Measurements from ENCODE around the gene KLF6.

Gene KLF6

DNA sequence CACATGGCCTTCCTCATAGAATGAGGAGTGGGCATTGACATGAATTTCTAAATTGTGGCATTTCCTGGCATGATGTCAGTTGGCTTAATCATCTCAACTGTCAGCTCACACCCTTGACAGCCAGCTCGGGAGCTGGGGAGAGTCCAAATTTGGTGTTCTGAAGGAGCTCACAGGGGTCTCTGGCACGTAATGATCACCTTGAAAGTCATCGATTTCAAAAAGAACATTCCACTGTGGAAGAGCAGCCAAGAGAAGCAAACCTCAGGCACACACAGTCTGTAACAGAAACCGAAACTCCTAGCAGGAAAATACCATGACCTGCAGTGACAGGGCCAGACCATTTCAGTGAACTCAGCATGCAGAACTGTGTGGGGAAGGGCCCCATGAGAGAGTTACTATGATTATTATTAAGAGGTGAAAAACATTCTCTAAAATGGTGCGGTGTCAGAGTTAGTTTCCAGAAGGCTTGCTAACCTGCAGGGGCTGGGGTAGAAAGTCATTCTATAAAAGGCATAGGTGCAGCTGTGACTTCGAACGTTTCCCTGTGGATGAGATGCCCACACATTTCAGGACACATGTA lies 26.4 kb upstream of the KLF6 start:
- TF ChIP-seq, protein P1, sequence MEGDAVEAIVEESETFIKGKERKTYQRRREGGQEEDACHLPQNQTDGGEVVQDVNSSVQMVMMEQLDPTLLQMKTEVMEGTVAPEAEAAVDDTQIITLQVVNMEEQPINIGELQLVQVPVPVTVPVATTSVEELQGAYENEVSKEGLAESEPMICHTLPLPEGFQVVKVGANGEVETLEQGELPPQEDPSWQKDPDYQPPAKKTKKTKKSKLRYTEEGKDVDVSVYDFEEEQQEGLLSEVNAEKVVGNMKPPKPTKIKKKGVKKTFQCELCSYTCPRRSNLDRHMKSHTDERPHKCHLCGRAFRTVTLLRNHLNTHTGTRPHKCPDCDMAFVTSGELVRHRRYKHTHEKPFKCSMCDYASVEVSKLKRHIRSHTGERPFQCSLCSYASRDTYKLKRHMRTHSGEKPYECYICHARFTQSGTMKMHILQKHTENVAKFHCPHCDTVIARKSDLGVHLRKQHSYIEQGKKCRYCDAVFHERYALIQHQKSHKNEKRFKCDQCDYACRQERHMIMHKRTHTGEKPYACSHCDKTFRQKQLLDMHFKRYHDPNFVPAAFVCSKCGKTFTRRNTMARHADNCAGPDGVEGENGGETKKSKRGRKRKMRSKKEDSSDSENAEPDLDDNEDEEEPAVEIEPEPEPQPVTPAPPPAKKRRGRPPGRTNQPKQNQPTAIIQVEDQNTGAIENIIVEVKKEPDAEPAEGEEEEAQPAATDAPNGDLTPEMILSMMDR (IDR thresholded peaks at IDR 0.05; ENCODE audit: insufficient read depth, missing control alignments), result no peak
- no peak for DNase-seq (ENCODE audit: insufficient read length, low spot score)
- no peak for FAIRE-seq

DNA sequence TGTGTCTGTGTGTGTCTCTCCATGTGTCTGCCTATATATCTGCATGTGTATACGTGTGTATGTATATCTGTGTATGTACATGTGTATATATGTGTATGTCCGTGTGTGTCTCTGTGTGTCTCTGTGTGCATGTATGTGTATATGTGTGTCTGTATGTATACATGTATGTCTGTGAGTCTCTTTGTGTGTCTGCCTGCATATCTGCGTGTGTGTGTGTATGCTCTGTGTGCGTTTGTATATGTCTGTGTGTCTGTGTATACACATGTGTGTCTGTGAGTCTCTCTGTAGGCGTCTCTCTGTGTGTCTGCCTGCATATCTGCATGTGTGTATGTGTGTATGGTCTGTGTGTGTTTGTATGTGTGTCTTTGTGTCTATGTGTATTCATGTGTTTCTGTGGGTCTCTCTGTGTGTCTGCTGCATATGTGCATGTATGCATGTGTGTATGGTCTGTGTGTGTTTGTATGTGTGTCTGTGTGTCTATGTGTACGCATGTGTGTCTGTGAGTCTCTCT lies 23.7 kb upstream of the KLF6 start:
- DNase-seq (ENCODE audit: insufficient read length, low spot score) (no peak), FAIRE-seq (no peak)
- TF ChIP-seq, protein P1 (IDR thresholded peaks at IDR 0.05; ENCODE audit: insufficient read depth, missing control alignments), result no peak

DNA sequence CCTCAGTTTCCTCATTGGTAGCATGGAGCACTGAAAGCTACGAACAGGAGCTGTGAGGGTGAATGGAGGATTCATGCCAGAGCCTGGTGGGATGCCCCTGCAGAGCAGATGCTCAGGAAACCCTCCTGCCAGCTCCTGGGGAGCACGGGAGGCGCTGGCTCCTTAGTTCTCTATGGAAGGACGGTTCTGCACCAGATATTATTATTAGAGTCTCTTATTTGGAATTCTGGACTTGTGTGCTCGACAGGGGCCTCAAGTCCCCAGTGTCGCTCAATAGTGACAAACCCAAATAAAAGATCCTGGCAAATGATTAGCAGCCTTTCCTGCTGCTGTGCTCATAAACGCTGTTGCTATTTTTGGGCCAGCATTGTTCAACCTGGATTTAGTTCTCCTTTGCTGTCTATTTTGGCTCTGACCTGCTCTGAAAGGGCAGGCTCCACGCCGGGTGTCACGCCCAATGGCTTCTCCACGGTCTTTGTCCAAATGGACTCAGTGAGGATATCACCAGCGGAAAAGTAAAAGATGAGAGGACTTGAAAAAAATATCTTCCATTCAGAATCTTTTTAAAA lies 23.0 kb upstream of the KLF6 start:
- TF ChIP-seq, protein P1 (IDR thresholded peaks at IDR 0.05; ENCODE audit: insufficient read depth, missing control alignments), result no peak
- no peak for FAIRE-seq

DNA sequence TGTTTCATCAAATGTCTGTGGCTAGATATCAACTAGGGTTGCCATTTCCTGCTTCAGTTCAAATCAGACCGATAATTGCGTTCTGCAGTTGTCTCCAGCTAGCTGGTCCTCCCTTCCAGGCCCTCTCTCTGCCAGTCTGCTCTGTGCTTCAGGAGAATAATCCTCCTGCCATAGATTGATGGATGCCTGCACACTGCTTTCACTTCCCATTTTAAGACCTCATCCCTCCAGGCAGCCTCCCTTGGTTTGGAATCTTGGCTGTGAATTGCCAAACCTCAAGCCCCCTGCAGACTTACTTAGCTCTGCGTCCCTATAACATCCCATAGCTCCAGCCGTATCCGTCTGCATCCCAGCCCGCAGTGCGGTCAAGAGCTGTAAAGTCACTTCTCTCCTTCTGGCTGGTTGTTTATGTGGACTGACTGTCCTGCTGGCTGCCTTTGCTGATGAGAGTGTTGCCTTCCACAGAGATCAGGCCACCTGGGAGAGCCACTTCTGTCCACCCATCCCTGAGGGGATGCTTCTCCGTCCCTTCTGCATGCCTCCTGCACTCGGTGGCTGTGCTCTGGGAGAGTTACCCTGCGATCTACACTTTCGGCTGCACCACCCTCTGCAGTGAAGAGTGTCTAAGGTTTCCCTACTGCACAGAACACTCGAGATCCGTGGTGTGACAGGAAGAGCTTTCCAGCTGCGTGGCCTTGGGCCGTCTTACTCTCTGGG lies 22.4 kb upstream of the KLF6 start:
- DNase-seq (ENCODE audit: insufficient read length, low spot score), result no peak
- TF ChIP-seq, protein P1 (IDR thresholded peaks at IDR 0.05; ENCODE audit: insufficient read depth, missing control alignments), result no peak
- FAIRE-seq, result no peak

More for the DNA sequence above, 23.0 kb upstream of the KLF6 start:
- no peak for DNase-seq (ENCODE audit: insufficient read length, low spot score)

DNA sequence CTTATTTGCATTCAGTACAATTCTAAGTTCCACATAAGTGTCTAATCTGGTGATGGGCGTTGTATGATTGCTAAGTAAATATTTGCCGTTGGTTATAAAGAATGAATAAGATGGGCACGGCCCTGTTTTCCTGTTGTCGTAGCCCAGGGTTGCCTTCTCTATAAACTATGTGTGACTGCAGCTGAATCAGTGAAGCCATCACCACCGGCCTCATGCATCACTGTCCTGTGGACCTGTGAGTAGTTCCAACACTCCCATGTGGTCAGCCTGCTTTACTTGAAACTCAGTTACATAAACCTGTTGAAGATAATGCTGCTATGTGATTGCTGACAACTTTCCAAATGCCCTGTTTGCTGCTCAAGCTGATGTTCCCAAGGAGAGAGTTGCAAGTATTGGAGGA lies 21.6 kb upstream of the KLF6 start:
- TF ChIP-seq, protein P1 (IDR thresholded peaks at IDR 0.05; ENCODE audit: insufficient read depth, missing control alignments), result no peak
- DNase-seq (ENCODE audit: insufficient read length, low spot score) (no peak), FAIRE-seq (no peak)

DNA sequence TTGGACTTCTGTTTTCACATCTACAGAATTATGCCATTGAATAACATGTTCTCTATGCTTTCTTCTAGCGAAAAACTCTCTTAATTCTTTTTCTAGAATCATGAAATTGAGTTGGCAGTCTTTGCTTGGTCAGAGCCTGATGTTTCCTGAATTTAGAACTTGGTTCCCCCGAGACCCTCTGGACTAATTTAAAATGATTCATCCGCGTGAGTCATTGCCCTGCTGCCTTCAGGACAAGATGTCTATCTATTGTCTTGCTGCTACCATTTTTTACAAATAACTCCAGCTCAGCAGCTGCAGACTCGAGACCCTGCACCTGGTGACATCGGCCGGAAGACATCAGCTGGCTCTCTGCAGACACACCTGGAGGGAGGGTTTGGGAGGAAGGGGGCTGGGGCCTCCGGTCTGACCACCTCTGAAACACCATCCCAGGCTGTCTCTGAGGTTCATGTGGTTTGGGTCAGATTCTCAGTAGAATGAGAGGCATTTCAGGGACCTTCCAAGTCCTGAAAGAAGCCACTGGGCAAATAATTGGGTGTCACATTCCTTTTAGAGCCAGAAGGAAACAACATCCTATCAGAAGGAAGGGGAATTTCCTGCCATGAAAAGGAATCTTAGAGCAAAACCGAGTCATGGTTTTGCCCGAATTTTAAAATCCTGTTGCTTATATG lies 20.9 kb upstream of the KLF6 start:
- no peak for DNase-seq (ENCODE audit: insufficient read length, low spot score)
- FAIRE-seq, result no peak
- TF ChIP-seq, protein P1 (IDR thresholded peaks at IDR 0.05; ENCODE audit: insufficient read depth, missing control alignments), result no peak
